ENCODE data around the gene TBC1D30. TPM values are rescaled to one million over a fixed set of nuclear protein-coding genes. Genes with fewer than 3 reads are reported as not detected.
"Not testable (repeated sequence)": the region's sequence is repeated elsewhere in the genome, so short reads cannot be mapped to it uniquely, and the experiment has no call there.

The TBC1D30 gene
- total RNA-seq, 2 donors from 2014 or later = 68.7 to 91.0 TPM

GRCh38 chr12:64802180-64802775 lies 22.2 kb upstream of the TBC1D30 start:
- H3K4me1 ChIP-seq; H3K36me3 ChIP-seq (replicated peaks in 1 of 2; ENCODE audit: insufficient read depth in 1 of 2, low read depth in 2 of 2); H3K27me3 ChIP-seq; H3K27ac ChIP-seq; H3K9me3 ChIP-seq; H3K4me3 ChIP-seq; intact Hi-C loops (cut with DNase I): not testable (repeated sequence)
- TF ChIP-seq CTCF (IDR thresholded peaks at IDR 0.05) = peak; percentile 53 to 85 (median 69)
- 37 to 39% methylated on average over 6 to 8 of the region's 8 CpGs for WGBS, 2 donors
- DNase-seq (peak; percentile 37 to 68 (median 44)), ATAC-seq (peak; percentile 56)

- intact Hi-C loops (cut with DNase I) = no loop called here
- H3K36me3 ChIP-seq (replicated peaks in 1 of 2; ENCODE audit: insufficient read depth in 1 of 2, low read depth in 2 of 2) = no peaks in the 10 kb centered on the region
- no peak for ATAC-seq
- no peak for DNase-seq
- no peak overlapping the region for H3K27ac ChIP-seq
- TF ChIP-seq CTCF (IDR thresholded peaks at IDR 0.05) (no peak), POLR2A (IDR thresholded peaks at IDR 0.05) (no peak)
- WGBS, 2 donors = 86 to 93% methylated on average over 2 of the region's 2 CpGs
- H3K27me3 ChIP-seq = no peaks in the 10 kb centered on the region
- no peak overlapping the region for H3K4me3 ChIP-seq
- peaks cover 18% of the 10 kb centered on the region for H3K4me1 ChIP-seq
- no peaks in the 10 kb centered on the region for H3K9me3 ChIP-seq
These were observed 18.3 kb upstream of the TBC1D30 start for GRCh38 chr12:64806173-64806572.

- Histone ChIP-seq H3K27ac (no peak overlapping the region), H3K4me1 (peaks cover 21% of the 10 kb centered on the region), H3K36me3 (replicated peaks in 1 of 2; ENCODE audit: insufficient read depth in 1 of 2, low read depth in 2 of 2) (no peaks in the 10 kb centered on the region), H3K4me3 (no peak overlapping the region), H3K9me3 (no peaks in the 10 kb centered on the region), H3K27me3 (no peaks in the 10 kb centered on the region)
- 83 to 87% methylated on average over 7 of the region's 7 CpGs for WGBS, 2 donors
- intact Hi-C loops (cut with DNase I) = no loop called here
- DNase-seq = no peak
- no peak for ATAC-seq
- TF ChIP-seq CTCF (IDR thresholded peaks at IDR 0.05) = no peak
- TF ChIP-seq POLR2A (IDR thresholded peaks at IDR 0.05) = no peak
These were observed 17.6 kb upstream of the TBC1D30 start for GRCh38 chr12:64806593-64807460.

GRCh38 chr12:64808110-64808509 lies 16.3 kb upstream of the TBC1D30 start:
- no peaks in the 10 kb centered on the region for H3K27me3 ChIP-seq
- 59 to 64% methylated on average over 5 of the region's 5 CpGs for WGBS, 2 donors
- no peak for DNase-seq

More at GRCh38 chr12:64808110-64808509, 16.3 kb upstream of the TBC1D30 start:
- no peak for ATAC-seq
- peaks cover 21% of the 10 kb centered on the region for H3K4me1 ChIP-seq
- H3K27ac ChIP-seq = no peak overlapping the region
- intact Hi-C loops (cut with DNase I) = no loop called here
- TF ChIP-seq CTCF (IDR thresholded peaks at IDR 0.05) (no peak), POLR2A (IDR thresholded peaks at IDR 0.05) (no peak)
- H3K4me3 ChIP-seq = no peak overlapping the region
- no peaks in the 10 kb centered on the region for H3K9me3 ChIP-seq
- H3K36me3 ChIP-seq (replicated peaks in 1 of 2; ENCODE audit: insufficient read depth in 1 of 2, low read depth in 2 of 2) = no peaks in the 10 kb centered on the region
